Medulla oblongata (tissue), 1 donor: Measurements from ENCODE around the gene AGXT2.
"Not testable (repeated sequence)": the region's sequence is repeated elsewhere in the genome, so short reads cannot be mapped to it uniquely, and the experiment has no call there.

ENCODE experiments used
- DNase-seq: peaks from one replicate; pipeline ENCODE4 v3.0.0-alpha.2; 2015; ENCODE audit errors: extremely low spot score

Gene AGXT2

GRCh38 chr5:35052838-35053237, 5.1 kb upstream of the AGXT2 start:
- no peak for DNase-seq

GRCh38 chr5:35050541-35051126, 2.9 kb upstream of the AGXT2 start:
- no peak for DNase-seq

- no peak for DNase-seq
Observed at GRCh38 chr5:35048910-35049309, 1.2 kb upstream of the AGXT2 start.

DNA sequence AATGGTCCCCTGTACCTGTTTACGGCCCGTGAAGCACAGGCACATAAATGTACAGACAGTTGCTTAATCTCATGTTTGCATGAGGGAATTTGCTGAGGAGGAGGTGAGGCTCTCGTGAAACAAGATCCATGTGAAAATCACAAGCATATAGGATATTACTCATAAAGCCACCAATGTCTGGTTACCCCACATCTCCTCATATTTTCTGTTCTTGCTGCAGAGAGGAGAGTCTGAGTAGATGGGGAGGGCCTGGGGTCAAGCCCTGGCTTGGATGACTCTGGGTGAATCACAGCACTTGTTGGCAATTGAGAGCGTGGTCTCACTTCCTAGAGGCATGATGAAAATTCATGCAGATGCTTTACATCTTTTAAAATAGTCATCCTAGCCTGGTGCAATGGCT, 975 bp downstream of the AGXT2 start:
- no peak for DNase-seq

DNA sequence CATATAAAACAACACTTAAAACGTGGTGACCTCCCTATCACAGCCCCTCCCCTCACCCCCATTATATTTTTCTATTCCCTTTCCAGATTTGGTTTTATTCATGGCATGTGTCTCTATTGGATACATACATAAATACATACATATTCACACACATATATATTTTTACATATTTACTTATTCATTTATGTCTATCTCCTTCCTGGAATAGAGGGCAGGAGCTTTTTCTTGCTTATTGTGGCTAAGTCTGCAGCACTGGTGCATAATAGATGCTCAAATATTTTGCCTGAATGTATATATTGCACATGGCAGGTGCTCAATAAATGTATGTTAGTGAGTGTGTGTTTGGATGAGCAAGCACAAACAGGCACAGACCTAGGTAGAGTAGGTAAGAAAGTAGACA, 2.5 kb downstream of the AGXT2 start:
- DNase-seq, result no peak

DNA sequence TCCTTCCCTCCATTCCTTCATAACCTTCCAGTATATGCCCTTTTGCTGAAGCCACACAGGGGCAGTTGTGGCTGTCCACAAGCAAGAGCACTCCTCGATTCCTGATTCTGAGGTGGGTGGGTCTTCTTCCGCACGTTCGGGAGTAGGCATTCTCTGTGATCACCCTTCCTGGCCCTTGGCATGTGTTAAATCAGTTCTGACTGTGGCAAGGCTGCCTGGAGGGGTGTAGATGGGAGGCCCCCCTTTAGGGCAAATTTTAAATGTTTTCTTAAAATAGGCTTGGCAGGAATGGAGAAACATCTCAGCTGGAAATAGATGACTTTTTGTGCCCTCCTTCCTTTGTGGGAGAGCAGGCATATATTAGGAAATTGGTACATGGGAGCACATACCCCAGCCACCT, 3.1 kb downstream of the AGXT2 start:
- DNase-seq, result no peak

DNA sequence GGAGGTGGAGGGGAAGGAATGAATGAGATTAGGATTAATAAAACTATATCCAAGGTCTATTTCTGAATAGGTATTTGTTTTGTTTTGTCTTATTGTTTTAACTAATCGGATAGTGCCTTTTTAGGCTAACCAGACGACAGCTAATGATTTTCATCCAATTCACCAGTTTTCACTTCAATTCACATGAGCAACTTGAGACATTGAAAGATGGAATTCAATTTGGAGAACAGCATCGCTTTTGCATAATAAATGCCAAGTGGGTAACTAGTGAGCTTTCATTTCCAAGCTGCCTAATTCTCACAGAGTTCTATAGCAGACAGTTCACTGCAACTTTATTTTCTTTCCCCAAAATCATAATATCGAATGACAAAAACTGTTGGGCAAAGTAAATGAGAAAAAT, 5.0 kb downstream of the AGXT2 start:
- no peak for DNase-seq

DNA sequence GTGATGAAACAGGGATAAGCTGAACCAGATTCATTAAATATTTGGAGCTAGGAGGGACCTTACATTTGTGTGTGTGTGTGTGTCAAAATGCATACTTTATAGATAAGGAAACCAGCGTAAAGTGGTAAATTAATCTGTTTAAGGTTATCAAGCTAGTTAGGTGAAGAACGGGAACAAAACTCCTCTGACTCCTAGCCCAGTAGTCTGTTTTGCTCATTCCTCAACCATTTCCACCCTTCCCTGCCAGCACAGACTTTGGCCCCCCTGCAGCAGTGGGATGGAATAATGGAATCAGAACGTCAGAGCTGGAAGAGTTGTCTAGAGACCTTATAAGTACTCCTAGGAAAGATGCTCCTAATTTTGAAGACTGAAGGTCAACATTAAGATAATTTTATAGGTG, 6.5 kb downstream of the AGXT2 start:
- DNase-seq, result no peak

DNA sequence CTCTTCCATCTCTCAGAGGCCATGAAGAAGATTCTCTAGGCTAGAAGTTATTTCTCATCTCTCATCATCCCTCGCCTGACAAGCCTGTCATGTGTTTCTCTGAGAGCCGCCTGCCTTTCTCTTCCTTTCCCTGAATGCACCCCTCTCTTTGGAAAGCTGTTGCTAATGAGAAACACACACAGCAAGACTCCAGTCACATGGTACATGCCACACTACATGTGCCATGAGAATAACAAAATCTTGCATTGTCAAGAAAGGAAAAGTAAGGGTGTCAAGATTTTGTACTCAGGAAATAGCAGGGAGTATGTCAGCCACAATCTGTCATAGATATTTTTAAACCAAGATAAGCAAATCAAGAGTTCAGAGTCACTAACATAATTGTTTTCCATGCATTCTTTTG, 8.9 kb downstream of the AGXT2 start:
- DNase-seq, result no peak

GRCh38 chr5:35036536-35036935, 11.2 kb downstream of the AGXT2 start:
- no peak for DNase-seq

GRCh38 chr5:35035929-35036328, 11.8 kb downstream of the AGXT2 start:
- DNase-seq, result not testable (repeated sequence)

DNA sequence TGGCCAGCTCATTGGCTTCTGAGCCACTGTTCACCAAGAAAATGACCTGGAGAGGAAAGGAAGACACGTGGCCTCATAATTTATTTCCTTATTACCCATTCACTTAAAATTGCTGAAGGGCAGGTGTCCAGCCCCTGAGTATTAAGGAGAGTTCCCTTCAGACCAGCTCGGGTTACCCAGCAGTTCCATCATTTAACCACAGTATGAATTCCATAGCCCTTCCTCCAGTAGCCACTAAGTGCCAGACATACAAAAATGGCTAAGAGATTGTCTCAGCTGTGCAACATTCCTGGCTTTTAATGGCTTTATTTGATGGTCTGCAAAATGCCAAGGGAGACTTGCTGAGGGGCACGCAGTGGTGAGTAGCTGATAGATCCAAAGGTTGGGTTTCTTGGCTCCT, 12.5 kb downstream of the AGXT2 start:
- DNase-seq, result no peak

DNA sequence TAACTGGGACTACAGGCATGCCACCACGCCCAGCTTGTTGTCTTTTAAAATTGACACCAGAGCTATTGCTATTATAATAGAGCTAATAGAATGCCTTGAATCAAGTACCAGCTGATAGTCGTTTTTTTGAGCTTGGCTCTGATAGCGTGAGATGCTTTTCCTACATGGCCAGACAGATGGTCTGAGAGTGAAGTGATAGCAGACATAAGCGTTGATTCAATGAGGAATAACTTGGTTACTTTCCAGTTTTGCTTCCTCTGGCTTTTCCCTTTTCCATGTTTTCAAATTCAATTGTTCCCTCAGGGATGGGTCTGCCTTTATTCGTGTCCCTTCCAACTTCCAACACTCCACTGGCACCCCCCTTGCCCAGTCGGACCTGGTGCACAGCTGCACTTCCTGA, 15.4 kb downstream of the AGXT2 start:
- DNase-seq, result no peak

GRCh38 chr5:35031276-35031675, 16.5 kb downstream of the AGXT2 start:
- no peak for DNase-seq

GRCh38 chr5:35030426-35031100, 17.2 kb downstream of the AGXT2 start:
- DNase-seq, result no peak

- no peak for DNase-seq
Observed at GRCh38 chr5:35029333-35029732, 18.4 kb downstream of the AGXT2 start.

- no peak for DNase-seq
Observed at GRCh38 chr5:35026941-35027340, 20.8 kb downstream of the AGXT2 start.

DNA sequence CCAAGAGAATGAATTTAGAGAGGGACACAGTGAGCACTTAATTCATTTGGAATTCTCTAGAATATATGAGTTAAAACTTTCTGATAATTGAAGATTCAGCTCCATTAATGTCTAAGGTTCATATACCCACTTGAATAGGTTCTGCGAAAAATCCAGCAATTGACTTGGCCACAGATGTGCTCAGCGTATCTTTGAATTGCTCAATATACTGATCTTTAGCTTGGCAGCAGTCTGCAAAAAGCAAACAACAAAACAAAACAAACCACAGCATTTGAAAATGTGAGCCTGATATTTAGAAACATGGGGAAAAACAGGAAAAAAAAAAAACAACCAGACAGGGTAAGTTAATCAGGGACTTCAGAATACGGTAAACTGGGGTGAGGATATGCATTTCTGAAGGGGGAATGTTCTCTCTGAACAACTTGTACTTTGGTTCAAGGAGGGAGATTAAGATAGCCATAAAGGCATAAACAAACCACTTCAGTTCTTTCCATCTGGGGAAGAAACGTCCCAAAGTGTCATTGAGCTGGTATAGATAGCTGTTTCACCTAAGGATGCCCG, 21.4 kb downstream of the AGXT2 start:
- DNase-seq, result no peak

DNA sequence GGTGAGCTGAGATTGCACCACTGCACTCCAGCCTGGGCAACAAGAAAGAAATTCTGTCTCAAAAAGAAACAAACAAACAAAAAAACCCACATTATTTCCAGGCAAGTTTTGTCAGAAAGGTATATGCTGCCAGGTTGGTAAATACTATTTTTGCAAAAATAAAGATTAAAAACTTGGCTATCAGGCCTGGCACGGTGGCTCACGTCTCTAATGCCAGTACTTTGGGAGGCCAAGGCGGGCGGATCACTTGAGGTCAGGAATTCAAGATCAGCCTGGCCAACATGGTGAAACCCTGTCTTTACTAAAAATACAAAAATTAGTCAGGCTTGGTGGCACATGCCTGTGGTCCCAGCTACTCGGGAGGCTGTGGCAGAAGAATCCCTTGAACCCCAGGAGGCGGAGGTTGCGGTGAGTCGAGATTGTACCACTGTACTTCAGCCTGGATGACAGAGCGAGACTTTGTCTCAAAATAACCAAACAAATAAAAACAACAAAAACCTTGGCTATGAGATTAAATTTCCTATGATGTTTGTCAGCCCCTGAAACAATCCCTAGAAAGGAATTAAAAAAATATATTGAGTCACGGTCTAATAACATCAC, 22.7 kb downstream of the AGXT2 start:
- DNase-seq, result no peak

DNA sequence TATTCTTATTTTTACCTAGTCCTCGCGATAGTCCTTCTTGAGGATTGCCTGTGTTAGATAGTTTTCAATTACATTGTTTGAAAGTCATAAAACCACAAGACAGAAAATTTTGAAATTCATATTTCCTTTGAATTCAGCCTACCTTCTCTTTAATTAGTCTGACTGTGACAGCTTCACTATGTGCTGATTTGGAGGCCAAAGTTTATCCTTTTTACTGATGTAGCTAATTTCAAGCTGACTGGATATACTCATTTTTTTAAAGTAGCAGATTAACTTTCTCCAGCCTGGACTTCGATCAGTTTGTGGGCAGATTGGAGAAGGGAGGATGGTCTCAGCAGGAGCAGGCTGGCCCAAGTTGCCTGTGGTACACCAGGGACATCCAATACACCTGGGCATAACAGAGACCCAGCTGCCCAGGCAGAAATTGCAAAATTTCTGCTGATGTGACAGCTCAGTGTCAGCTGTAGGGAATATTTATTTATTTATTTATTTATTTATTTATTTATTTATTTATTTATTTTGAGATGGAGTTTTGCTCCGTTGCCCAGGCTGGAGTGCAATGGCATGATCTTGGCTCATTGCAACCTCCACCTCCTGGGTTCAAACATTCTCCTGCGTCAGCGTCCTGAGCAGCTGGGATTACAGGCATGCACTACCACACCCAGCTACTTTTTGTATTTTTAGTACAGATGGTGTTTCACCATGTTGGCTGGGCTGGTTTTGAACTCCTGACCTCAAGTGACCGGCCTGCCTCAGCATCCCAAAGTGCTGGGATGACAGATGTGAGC, 24.2 kb downstream of the AGXT2 start:
- DNase-seq, result no peak

- DNase-seq, result no peak
Observed at GRCh38 chr5:35016174-35017051, 31.3 kb downstream of the AGXT2 start.
